BLaER1 (cell line): ENCODE results near the gene UTY.

Source experiments
- H3K27ac ChIP-seq: shearing (Covaris generic); formaldehyde crosslinking; 2 replicates; pipeline ENCODE4 v1.8.1; 2022
- H3K27me3 ChIP-seq: shearing (Covaris generic); formaldehyde crosslinking; 2 replicates; pipeline ENCODE4 v1.8.1; 2022
- H3K36me3 ChIP-seq: shearing (Covaris generic); formaldehyde crosslinking; 2 replicates; pipeline ENCODE4 v1.8.1; 2022
- H3K4me1 ChIP-seq: shearing (Covaris generic); formaldehyde crosslinking; 2 replicates; pipeline ENCODE4 v1.8.1; 2022
- H3K4me2 ChIP-seq: shearing (Covaris generic); formaldehyde crosslinking; 2 replicates; pipeline ENCODE4 v1.8.1; 2022
- H3K4me3 ChIP-seq: shearing (Covaris generic); formaldehyde crosslinking; 2 replicates; pipeline ENCODE4 v1.8.1; 2022
- H3K9ac ChIP-seq: shearing (Covaris generic); formaldehyde crosslinking; 2 replicates; pipeline ENCODE4 v1.8.1; 2022
- H3K9me3 ChIP-seq: shearing (Covaris generic); formaldehyde crosslinking; 2 replicates; pipeline ENCODE4 v1.8.1; 2022
- H4K20me1 ChIP-seq: shearing (Covaris generic); formaldehyde crosslinking; 2 replicates; pipeline ENCODE4 v1.8.1; 2022
- Cebpa-rat ChIP-seq: shearing (Covaris generic); IDR thresholded peaks from 2 replicates; pipeline ENCODE4 v1.8.1; 2022

UTY gene

DNA sequence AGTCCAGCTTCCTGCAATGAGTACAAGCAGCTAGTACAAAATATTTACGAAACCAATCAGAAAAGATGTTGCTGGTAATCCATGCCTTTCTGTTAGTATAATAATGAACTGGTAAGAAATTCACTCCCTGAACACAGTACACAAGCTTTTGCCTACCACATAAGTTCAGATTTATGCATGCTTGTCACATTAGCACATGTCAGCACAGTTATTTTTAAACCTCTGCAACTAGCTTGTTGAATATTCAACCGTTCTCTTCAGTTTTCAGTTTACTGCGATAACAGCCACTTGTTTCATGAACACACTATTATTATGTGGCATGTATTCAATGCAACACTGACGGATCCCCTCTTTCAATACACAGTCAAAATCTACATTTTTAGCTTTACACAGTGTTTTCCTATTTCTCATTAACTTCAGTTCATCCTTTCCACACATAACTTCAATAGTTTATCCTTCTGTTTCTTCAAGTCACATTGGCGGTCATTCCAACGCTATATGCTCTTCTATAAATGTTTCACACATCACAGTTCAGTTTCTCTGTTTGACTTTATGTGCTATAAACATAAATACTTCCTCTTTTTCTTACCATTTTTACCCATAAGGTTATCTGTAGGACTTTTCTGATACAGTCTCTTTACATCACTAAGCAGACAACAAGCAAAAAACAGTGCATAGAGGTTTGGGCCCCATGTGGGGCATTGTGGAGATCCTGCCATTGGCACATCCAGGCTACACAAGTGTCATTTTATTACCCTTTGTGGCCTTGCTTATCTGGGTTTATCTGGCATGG lies 62.8 kb downstream of the UTY start:
- H3K4me1 ChIP-seq, result no peaks in the 10 kb centered on the region
- no peak for TF ChIP-seq Cebpa-rat
- H3K36me3 ChIP-seq, result no peaks in the 10 kb centered on the region
- H3K9ac ChIP-seq, result no peak overlapping the region
- no peaks in the 10 kb centered on the region for H4K20me1 ChIP-seq
- H3K4me2 ChIP-seq, result no peak overlapping the region
- H3K27me3 ChIP-seq, result no peaks in the 10 kb centered on the region
- no peaks in the 10 kb centered on the region for H3K9me3 ChIP-seq
- H3K4me3 ChIP-seq, result no peak overlapping the region
- H3K27ac ChIP-seq, result no peak overlapping the region

- Histone ChIP-seq H4K20me1 (no peaks in the 10 kb centered on the region), H3K27me3 (no peaks in the 10 kb centered on the region), H3K36me3 (no peaks in the 10 kb centered on the region), H3K9me3 (no peaks in the 10 kb centered on the region), H3K4me2 (no peak overlapping the region), H3K4me3 (no peak overlapping the region), H3K4me1 (no peaks in the 10 kb centered on the region), H3K27ac (no peak overlapping the region), H3K9ac (no peak overlapping the region)
- no peak for TF ChIP-seq Cebpa-rat
Measured at GRCh38 chrY:13415556-13415955, 64.3 kb downstream of the UTY start.

DNA sequence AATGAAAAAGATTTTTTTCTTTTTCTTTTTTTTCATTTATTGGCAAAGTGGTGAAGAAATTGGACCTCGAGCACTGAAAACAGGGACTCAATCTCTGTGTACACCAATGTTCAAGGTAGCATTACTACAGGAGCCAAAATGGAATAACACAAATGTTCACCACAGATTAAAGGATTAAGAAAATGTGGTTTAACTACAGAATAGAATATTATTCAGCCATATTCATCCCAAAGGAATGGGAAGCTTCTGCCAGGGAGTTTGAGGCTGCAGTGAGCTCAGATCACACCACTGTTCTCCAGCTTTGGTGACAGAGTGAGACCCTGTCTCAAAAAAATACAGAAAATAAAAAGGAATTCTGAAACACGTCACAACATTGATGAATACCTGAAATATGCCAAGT lies 81.0 kb downstream of the UTY start:
- no peaks in the 10 kb centered on the region for H3K4me1 ChIP-seq
- H3K36me3 ChIP-seq, result no peaks in the 10 kb centered on the region
- H3K27ac ChIP-seq, result no peak overlapping the region
- no peaks in the 10 kb centered on the region for H3K27me3 ChIP-seq
- no peak overlapping the region for H3K4me3 ChIP-seq
- no peak for TF ChIP-seq Cebpa-rat
- no peaks in the 10 kb centered on the region for H3K9me3 ChIP-seq
- no peaks in the 10 kb centered on the region for H4K20me1 ChIP-seq
- H3K4me2 ChIP-seq, result no peak overlapping the region
- no peak overlapping the region for H3K9ac ChIP-seq

- Histone ChIP-seq H4K20me1 (no peaks in the 10 kb centered on the region), H3K4me1 (no peaks in the 10 kb centered on the region), H3K27ac (no peak overlapping the region), H3K4me3 (no peak overlapping the region), H3K9ac (no peak overlapping the region), H3K4me2 (no peak overlapping the region), H3K9me3 (no peaks in the 10 kb centered on the region), H3K36me3 (no peaks in the 10 kb centered on the region), H3K27me3 (no peaks in the 10 kb centered on the region)
- TF ChIP-seq Cebpa-rat, result no peak
Measured at GRCh38 chrY:13381110-13381683, 98.6 kb downstream of the UTY start.

GRCh38 chrY:13370868-13371800 lies 108.7 kb downstream of the UTY start:
- Histone ChIP-seq H3K27ac (no peak overlapping the region), H3K27me3 (no peaks in the 10 kb centered on the region), H4K20me1 (no peaks in the 10 kb centered on the region), H3K4me2 (no peak overlapping the region), H3K9ac (no peak overlapping the region), H3K9me3 (no peaks in the 10 kb centered on the region), H3K4me1 (no peaks in the 10 kb centered on the region), H3K4me3 (no peak overlapping the region), H3K36me3 (no peaks in the 10 kb centered on the region)
- TF ChIP-seq Cebpa-rat, result no peak

GRCh38 chrY:13370245-13370644 lies 109.6 kb downstream of the UTY start:
- Histone ChIP-seq H3K27me3 (no peaks in the 10 kb centered on the region), H3K36me3 (no peaks in the 10 kb centered on the region), H4K20me1 (no peaks in the 10 kb centered on the region), H3K4me3 (no peak overlapping the region), H3K9me3 (no peaks in the 10 kb centered on the region), H3K27ac (no peak overlapping the region), H3K4me1 (no peaks in the 10 kb centered on the region), H3K4me2 (no peak overlapping the region), H3K9ac (no peak overlapping the region)
- no peak for TF ChIP-seq Cebpa-rat

- Histone ChIP-seq H3K4me3 (no peak overlapping the region), H4K20me1 (no peaks in the 10 kb centered on the region), H3K4me2 (no peak overlapping the region), H3K27me3 (no peaks in the 10 kb centered on the region), H3K27ac (no peak overlapping the region), H3K4me1 (no peaks in the 10 kb centered on the region), H3K9ac (no peak overlapping the region), H3K9me3 (no peaks in the 10 kb centered on the region), H3K36me3 (no peaks in the 10 kb centered on the region)
- no peak for TF ChIP-seq Cebpa-rat
Measured at GRCh38 chrY:13368513-13368845, 111.4 kb downstream of the UTY start.

DNA sequence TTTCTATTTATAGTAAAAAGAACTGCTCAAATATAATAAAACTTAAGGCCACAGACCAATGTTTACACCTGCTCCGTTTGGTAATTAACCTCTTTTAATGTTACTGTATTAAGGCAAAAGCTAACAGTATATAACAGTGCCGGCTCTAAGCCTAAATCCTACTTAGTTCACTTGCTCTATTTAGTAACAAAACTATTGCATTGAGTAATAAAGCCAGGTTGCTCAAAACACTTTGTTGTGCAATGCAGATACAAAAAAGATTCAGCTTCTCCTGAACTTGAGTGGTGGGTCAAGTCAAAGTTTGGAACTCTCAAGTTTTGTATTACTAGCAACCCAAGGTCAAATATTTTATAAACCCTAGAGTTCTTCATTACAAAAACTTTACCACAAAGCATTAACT lies 116.2 kb downstream of the UTY start:
- H3K9ac ChIP-seq, result no peak overlapping the region
- no peaks in the 10 kb centered on the region for H3K4me1 ChIP-seq

GRCh38 chrY:13362662-13363061 lies 117.2 kb downstream of the UTY start:
- Histone ChIP-seq H3K4me2 (no peak overlapping the region), H3K27me3 (no peaks in the 10 kb centered on the region), H3K4me1 (no peaks in the 10 kb centered on the region), H3K4me3 (no peak overlapping the region), H3K9me3 (no peaks in the 10 kb centered on the region), H3K9ac (no peak overlapping the region), H3K27ac (no peak overlapping the region), H3K36me3 (no peaks in the 10 kb centered on the region), H4K20me1 (no peaks in the 10 kb centered on the region)
- no peak for TF ChIP-seq Cebpa-rat

More for the DNA sequence above, 116.2 kb downstream of the UTY start:
- no peak overlapping the region for H3K4me2 ChIP-seq
- no peak overlapping the region for H3K4me3 ChIP-seq
- no peak for TF ChIP-seq Cebpa-rat
- no peaks in the 10 kb centered on the region for H3K27me3 ChIP-seq
- H4K20me1 ChIP-seq, result no peaks in the 10 kb centered on the region
- no peaks in the 10 kb centered on the region for H3K36me3 ChIP-seq
- no peak overlapping the region for H3K27ac ChIP-seq
- no peaks in the 10 kb centered on the region for H3K9me3 ChIP-seq
